GM18868 (cell line): ENCODE results near the gene ZNF502.

Experiments used
- ATAC-seq: cut with Tn5 transposase; IDR thresholded peaks from one replicate; pipeline ENCODE4 v1.9.1; 2021; ENCODE audit warnings: mild to moderate bottlenecking, moderate library complexity; ENCODE audit not compliant: unreplicated experiment

The ZNF502 gene

GRCh38 chr3:44764248-44764647 is 51.8 kb downstream of the ZNF502 start:
- ATAC-seq, result no peak

GRCh38 chr3:44771424-44772098 is 59.1 kb downstream of the ZNF502 start:
- ATAC-seq, result no peak

DNA sequence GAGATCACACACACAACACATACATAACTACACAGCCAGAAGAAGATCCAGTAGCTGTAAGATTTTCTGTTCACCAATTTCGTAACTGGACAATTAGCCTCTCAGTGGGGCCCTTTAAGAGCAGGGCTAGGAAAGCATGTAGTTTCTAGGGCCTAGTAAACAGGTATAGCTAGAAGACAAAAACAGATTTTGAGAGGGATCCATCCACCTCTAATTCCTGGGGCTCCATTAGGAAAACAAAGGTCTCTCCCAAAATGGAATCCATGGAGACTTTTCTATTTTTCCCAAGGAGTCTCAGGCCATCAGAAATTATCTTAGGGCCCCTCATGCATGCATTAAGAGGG is 59.6 kb downstream of the ZNF502 start:
- ATAC-seq, result no peak
